BJ (cell line): ENCODE data around the gene SIGLEC6. TPM values are rescaled to one million over a fixed set of nuclear protein-coding genes. Genes with fewer than 3 reads are reported as not detected.

ENCODE experiments used
- CTCF ChIA-PET: fragments of 350-600 bp; formaldehyde crosslinking; extraction: SDS; loops from one replicate; lab custom pipeline; 2021; ENCODE audit warnings: antibody characterized with exemption, inconsistent platforms; lab: Yijun Ruan, JAX
- POLR2A ChIA-PET: fragments of 300-600 bp; sonication (Branson Sonifier 250); formaldehyde crosslinking; extraction: SDS; loops from one replicate; lab custom pipeline; 2021; ENCODE audit warnings: antibody characterized with exemption; lab: Charles Lee
- DNase-seq: peaks from one replicate; pipeline ENCODE4 v3.0.0-alpha.2; 2011; ENCODE audit warnings: low read depth
- H3K27me3 ChIP-seq: 2 replicates; pipeline ENCODE4 v1.6.0; 2011; ENCODE audit warnings: low read length; ENCODE audit not compliant: control insufficient read depth, insufficient read depth
- H3K36me3 ChIP-seq: 2 replicates; pipeline ENCODE4 v1.5.1; 2011; ENCODE audit warnings: low read length; ENCODE audit not compliant: control insufficient read depth, insufficient read depth
- H3K4me3 ChIP-seq: 2 replicates; pipeline ENCODE4 v1.5.1; 2011; ENCODE audit warnings: low read depth, mild to moderate bottlenecking, control low read depth, low read length
- polyA minus RNA-seq: library from RNA; depleted of rRNA, polyadenylated mRNA; stranded (reverse); fragments of >200 nt; gene quantifications from 2 replicates; pipeline ENCODE4 v1.2.3, GENCODE V29; 2011; rRNA and poly(A)+ RNA removed
- polyA plus RNA-seq: library from polyadenylated mRNA; depleted of rRNA; stranded (reverse); fragments of >200 nt; gene quantifications from 2 replicates; pipeline ENCODE4 v1.2.3, GENCODE V29; 2011; rRNA removed
- TF ChIP-seq, protein P1 (sequence below): IDR thresholded peaks from 2 replicates; pipeline ENCODE4 v1.5.1; 2011; ENCODE audit warnings: low read depth, mild to moderate bottlenecking, control low read depth, inconsistent platforms, low read length, moderate library complexity; ENCODE audit not compliant: insufficient read depth

SIGLEC6 gene
- polyA plus RNA-seq = not detected in 2 replicates
- not detected in 2 replicates for polyA minus RNA-seq

DNA sequence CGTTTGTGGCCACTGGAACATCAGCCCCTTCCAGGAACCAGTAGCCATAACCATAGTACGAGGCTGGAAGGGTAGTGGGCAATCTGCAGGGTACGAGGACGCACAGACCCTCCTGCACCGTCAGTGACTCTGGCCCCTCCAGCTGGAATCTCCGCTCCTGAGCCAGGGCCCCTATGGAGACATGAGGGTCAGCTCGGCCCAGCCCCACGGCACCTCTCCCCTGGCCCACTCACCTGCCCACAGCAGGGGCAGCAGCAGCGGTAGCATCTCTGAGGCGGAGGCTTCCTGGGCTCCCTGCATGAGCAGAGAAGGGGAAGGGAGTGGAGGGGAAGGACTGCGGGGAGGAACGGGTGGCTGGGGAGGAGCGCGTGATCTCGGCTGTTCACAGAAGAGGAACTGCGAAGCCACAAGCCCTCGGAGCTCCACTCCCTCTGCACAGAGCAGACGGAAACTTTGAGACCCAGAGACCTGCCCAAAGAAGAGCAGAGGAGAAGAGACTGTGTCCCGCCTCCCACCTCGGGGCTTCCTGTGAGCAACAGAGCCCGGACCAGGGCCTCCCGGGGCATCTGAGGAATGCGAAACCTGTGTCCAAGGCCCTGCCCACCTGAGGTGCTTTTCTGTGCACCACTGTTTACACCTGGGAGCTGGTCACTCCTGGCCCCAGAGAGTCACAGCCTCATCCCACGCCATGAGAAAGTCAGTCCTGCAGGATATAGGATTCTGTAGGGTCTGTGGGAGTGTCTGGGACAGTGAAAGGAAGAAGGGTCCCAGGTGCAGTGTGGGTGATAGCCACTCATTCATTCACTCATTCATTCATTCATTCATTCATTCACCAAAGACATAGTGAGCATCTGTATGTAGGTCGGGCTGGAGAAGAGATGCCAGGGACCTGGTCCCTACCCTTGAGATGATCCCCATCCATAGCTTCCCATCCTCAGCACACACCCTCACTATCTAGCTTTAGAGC, at the start of gene SIGLEC6:
SIGLEC6 (minus strand) TSS at position 322 of the 967 bp plus-strand sequence; CDS start at position 300, 22 bp downstream.
- TF ChIP-seq, protein P1, sequence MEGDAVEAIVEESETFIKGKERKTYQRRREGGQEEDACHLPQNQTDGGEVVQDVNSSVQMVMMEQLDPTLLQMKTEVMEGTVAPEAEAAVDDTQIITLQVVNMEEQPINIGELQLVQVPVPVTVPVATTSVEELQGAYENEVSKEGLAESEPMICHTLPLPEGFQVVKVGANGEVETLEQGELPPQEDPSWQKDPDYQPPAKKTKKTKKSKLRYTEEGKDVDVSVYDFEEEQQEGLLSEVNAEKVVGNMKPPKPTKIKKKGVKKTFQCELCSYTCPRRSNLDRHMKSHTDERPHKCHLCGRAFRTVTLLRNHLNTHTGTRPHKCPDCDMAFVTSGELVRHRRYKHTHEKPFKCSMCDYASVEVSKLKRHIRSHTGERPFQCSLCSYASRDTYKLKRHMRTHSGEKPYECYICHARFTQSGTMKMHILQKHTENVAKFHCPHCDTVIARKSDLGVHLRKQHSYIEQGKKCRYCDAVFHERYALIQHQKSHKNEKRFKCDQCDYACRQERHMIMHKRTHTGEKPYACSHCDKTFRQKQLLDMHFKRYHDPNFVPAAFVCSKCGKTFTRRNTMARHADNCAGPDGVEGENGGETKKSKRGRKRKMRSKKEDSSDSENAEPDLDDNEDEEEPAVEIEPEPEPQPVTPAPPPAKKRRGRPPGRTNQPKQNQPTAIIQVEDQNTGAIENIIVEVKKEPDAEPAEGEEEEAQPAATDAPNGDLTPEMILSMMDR = no peak
- DNase-seq = no peak
- Histone ChIP-seq H3K27me3 (no peaks in the 10 kb centered on the region), H3K36me3 (no peaks in the 10 kb centered on the region), H3K4me3 (no peak within 1 kb of the TSS)
- POLR2A ChIA-PET = no interaction called here
- CTCF ChIA-PET = no interaction called here

DNA sequence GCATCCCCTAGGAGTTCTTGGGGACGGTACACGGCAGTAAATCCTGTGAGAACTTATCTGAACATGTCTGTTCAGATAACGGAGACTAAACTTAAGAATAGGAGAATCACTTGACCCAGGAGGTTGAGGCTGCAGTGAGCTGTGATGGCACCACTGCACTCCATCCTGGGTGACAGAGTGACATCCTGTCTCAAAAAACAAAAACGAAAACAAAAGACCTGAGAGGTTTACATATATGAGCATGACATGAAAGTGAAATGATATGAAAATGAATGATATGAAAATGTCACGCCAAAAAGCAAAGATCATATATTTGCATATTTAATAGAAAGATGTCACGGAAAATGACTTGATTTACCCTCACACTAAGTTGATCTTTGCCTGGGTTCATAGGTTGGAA, 45.4 kb upstream of the SIGLEC6 start:
- DNase-seq = no peak
- ChIA-PET CTCF (no interaction called here), POLR2A (no interaction called here)
- no peak overlapping the region for H3K4me3 ChIP-seq
- TF ChIP-seq, protein P1 = no peak
- no peaks in the 10 kb centered on the region for H3K27me3 ChIP-seq
- H3K36me3 ChIP-seq = peaks cover 15% of the 10 kb centered on the region

GRCh38 chr19:51573331-51573730, 41.9 kb upstream of the SIGLEC6 start:
- ChIA-PET CTCF (no interaction called here), POLR2A (no interaction called here)
- TF ChIP-seq, protein P1 = no peak
- H3K27me3 ChIP-seq = no peaks in the 10 kb centered on the region
- no peak for DNase-seq
- H3K36me3 ChIP-seq = peaks cover 8% of the 10 kb centered on the region
- no peak overlapping the region for H3K4me3 ChIP-seq

- H3K36me3 ChIP-seq = peaks cover 8% of the 10 kb centered on the region
- TF ChIP-seq, protein P1 = no peak
- DNase-seq = peak; percentile 16
- H3K4me3 ChIP-seq = no peak overlapping the region
- H3K27me3 ChIP-seq = no peaks in the 10 kb centered on the region
- CTCF ChIA-PET = interaction anchor here (0.9 kb wide), 1 partner anchor 57 kb away, joined by 3 read pairs; no protein-coding TSS in a partner anchor
- POLR2A ChIA-PET = no interaction called here
These were observed 41.4 kb upstream of the SIGLEC6 start for GRCh38 chr19:51572908-51573307.

- no peak for DNase-seq
- TF ChIP-seq, protein P1 = no peak
- ChIA-PET CTCF (interaction anchor here (0.9 kb wide), 1 partner anchor 57 kb away, joined by 3 read pairs; no protein-coding TSS in a partner anchor), POLR2A (no interaction called here)
- Histone ChIP-seq H3K4me3 (peak overlapping the region; percentile 69; the same call in 1 of the 2 replicates), H3K27me3 (no peaks in the 10 kb centered on the region), H3K36me3 (peaks cover 8% of the 10 kb centered on the region)
These were observed 40.9 kb upstream of the SIGLEC6 start for GRCh38 chr19:51572410-51572809.
